WI38 (cell line): ENCODE results near the gene CARD11.
"Not testable (repeated sequence)": the region's sequence is repeated elsewhere in the genome, so short reads cannot be mapped to it uniquely, and the experiment has no call there.

Experiments
- H3K4me3 ChIP-seq: 2 replicates; pipeline ENCODE4 v1.5.1; 2011; ENCODE audit warnings: low read depth, mild to moderate bottlenecking, control low read depth, low read length
- TF ChIP-seq, protein P1 (sequence below): IDR thresholded peaks from 2 replicates; pipeline ENCODE4 v1.5.1; 2012; ENCODE audit warnings: low read depth, mild to moderate bottlenecking, control low read depth, low read length

The CARD11 gene

DNA sequence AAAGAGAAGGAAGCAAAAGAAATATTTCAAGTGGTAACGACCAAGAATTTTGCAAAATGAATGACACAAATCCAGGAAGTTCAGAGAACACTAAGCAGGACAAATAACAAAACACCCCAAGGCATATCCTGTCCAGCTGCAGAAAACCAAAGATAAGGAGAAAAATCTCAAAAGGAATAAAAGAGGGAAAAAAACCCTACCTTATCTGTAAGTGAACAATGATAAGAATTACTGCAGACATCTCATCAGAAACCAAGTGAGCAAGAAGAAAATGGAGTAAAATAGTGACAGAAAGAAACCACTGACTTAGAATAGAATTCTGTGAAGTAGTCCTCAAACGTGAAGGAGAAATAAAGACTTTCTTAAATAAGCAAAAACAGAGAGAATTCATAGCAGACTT lies 21.8 kb downstream of the CARD11 start:
- TF ChIP-seq, protein P1, sequence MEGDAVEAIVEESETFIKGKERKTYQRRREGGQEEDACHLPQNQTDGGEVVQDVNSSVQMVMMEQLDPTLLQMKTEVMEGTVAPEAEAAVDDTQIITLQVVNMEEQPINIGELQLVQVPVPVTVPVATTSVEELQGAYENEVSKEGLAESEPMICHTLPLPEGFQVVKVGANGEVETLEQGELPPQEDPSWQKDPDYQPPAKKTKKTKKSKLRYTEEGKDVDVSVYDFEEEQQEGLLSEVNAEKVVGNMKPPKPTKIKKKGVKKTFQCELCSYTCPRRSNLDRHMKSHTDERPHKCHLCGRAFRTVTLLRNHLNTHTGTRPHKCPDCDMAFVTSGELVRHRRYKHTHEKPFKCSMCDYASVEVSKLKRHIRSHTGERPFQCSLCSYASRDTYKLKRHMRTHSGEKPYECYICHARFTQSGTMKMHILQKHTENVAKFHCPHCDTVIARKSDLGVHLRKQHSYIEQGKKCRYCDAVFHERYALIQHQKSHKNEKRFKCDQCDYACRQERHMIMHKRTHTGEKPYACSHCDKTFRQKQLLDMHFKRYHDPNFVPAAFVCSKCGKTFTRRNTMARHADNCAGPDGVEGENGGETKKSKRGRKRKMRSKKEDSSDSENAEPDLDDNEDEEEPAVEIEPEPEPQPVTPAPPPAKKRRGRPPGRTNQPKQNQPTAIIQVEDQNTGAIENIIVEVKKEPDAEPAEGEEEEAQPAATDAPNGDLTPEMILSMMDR: no peak
- no peak overlapping the region for H3K4me3 ChIP-seq

DNA sequence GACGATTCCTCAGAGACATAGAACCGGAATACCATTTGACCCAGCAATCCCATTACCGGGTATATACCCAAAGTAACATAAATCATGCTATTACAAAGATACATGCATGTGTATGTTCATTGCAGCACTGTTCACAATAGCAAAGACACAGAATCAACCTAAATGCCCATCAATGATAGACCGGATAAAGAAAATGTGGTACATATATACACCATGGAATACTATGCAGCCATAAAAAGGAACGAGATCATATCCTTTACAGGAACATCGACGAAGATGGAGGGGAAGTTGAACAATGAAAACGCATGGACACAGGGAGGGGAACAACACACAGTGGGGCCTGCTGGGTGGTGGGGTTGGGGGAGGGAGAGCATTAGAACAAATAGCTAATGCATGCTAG lies 22.4 kb downstream of the CARD11 start:
- not testable (repeated sequence) for H3K4me3 ChIP-seq

DNA sequence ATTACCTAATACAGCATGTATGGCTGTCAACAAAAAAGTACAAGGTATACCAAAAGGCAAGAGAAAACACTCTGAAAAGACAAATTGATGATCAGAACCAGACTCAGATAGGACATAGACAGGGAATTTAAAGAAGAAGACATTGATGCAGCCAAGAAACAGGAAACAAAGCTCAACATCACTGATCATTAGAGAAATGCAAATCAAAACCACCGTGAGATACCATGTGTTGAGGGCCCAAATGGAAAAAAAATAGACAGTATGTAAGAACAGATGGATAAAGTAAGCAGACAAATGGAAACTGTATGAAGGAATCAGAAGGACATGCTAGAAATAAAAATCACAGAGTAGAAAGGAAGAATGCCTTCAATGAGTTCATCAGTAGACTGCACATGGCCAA lies 23.3 kb downstream of the CARD11 start:
- H3K4me3 ChIP-seq: no peak overlapping the region
- TF ChIP-seq, protein P1: no peak

DNA sequence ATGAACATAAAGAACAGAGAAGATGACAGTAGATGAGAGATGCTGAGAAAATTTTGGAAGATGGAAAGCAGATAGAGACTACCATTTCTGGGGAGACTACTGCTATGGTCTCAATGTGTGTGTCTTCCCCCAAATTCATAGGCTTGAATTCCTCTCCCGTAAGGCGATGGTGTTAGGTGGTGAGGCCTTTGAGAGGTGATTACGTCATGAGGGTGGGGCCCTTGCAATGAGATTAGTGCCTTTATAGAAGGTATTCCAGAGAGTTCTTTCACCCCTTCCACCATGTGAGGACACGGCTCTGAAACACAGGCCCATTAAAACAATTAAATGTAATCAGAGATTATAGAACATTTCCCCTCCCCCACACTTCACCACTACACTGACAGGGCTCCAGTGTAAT lies 23.9 kb downstream of the CARD11 start:
- TF ChIP-seq, protein P1: no peak
- H3K4me3 ChIP-seq: no peak overlapping the region

DNA sequence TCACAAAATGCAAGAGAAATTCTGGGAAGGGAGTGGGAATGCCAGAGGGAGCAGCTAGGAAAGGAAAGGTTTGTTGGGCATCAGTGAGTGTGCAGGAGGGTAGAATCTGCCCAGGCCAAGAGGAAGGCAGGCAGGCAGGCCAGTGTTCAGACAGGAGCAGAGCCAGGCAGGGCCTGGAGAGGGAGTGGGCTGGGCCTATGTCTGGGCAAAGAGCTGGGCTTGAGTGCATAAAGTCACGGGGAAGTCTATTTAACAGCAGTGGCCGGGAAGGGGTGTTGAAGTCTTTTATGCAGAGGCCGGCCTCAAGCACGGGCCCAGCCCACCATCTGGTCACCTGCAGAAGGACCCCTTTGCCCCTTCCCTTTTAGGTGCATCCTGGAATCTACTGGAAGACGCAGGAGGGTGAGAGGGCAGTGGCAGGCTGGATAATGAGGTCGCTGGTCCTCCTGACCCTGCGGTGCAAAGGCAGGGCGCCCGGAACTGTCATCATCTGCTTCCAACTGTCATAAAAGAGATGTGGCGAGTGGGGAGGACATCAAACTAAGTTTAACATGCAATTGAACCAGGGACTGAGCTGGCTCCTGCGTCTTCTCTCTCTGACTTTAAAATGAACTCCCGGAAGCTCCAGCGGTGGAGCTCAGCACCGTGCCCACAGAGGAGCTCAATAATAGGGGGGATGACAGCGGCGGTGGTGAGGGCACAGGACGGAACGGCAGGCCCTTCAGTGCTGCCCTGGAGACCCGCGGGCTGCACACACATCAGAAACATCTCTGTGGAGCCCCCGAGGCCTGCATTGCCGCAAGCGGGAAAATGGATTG lies 29.5 kb downstream of the CARD11 start:
- TF ChIP-seq, protein P1: no peak
- no peak overlapping the region for H3K4me3 ChIP-seq

DNA sequence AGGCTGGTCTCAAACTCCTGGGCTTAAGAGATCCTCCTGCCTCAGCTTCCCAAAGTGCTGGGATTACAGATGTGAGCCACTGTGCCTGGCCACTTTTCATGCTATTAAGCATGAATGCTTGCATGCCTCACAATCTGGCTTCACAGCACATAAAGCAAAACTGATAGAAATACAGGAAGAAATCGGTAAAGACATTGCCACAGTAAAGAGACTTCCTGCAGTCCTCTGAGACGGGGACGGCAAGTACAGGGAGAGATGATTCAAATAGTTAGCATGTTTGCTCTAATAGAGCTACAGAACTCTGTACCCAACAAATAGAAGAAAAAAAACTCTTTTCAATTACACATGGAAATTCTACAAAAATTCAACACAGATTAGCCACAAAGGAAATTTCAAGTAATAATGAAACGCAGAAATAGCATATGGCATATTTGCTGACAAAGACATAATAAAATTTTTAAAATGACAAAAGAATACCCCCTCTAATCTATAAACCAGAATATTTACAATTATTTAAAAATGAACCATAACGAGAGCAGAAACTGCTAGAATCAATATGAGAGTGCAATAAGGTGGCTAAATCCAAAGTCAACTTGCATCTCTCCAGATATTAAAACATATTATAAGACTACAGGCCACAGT lies 32.3 kb downstream of the CARD11 start:
- no peak overlapping the region for H3K4me3 ChIP-seq
- TF ChIP-seq, protein P1: no peak

DNA sequence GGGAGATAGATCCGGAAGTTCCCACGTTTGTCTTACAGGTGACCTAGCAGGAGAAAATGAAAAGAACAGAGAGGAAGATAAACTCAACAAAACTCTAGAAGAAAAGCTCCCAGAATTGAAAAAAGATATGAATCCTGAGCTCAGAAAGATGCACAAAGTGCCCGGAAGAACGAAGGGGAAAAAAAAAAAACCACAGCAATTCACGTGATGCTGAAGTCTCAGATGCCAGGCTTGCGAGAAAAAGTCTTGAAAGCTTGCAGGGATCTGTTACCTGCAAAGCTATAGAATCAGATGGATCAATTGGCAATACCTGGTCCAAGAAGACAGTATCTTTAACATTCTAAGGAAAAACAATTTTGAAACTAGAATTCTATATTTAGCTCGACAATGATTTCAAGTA lies 33.5 kb downstream of the CARD11 start:
- H3K4me3 ChIP-seq: no peak overlapping the region
- TF ChIP-seq, protein P1: no peak
